GM12874 (cell line): Measurements from ENCODE around the gene MYO18B.

Experiments
- CTCF ChIP-seq: IDR thresholded peaks from 2 replicates; pipeline ENCODE4 v1.5.1; 2011; ENCODE audit warnings: low read depth, mild to moderate bottlenecking, control low read depth, low read length, moderate library complexity; ENCODE audit not compliant: insufficient read depth

Gene MYO18B

GRCh38 chr22:25837288-25837900 is 95.4 kb downstream of the MYO18B start:
- no peak for TF ChIP-seq CTCF

- no peak for TF ChIP-seq CTCF
Observed at GRCh38 chr22:25838960-25839741, 97.2 kb downstream of the MYO18B start.

GRCh38 chr22:25839755-25840154 is 97.8 kb downstream of the MYO18B start:
- TF ChIP-seq CTCF = no peak

GRCh38 chr22:25840167-25840566 is 98.2 kb downstream of the MYO18B start:
- no peak for TF ChIP-seq CTCF

GRCh38 chr22:25840891-25841290 is 98.9 kb downstream of the MYO18B start:
- TF ChIP-seq CTCF = no peak

GRCh38 chr22:25841775-25842174 is 99.8 kb downstream of the MYO18B start:
- TF ChIP-seq CTCF = no peak

GRCh38 chr22:25843660-25844405 is 101.8 kb downstream of the MYO18B start:
- TF ChIP-seq CTCF = no peak
